ENCODE results near the gene F5.
"Not testable (repeated sequence)": the region's sequence is repeated elsewhere in the genome, so short reads cannot be mapped to it uniquely, and the experiment has no call there.

The F5 gene

GRCh38 chr1:169546087-169546995 lies 39.9 kb downstream of the F5 start:
- peak; percentile 90 for DNase-seq (ENCODE audit: low read depth, low spot score)

GRCh38 chr1:169545472-169545871 lies 40.8 kb downstream of the F5 start:
- DNase-seq (ENCODE audit: low read depth, low spot score) = no peak

DNA sequence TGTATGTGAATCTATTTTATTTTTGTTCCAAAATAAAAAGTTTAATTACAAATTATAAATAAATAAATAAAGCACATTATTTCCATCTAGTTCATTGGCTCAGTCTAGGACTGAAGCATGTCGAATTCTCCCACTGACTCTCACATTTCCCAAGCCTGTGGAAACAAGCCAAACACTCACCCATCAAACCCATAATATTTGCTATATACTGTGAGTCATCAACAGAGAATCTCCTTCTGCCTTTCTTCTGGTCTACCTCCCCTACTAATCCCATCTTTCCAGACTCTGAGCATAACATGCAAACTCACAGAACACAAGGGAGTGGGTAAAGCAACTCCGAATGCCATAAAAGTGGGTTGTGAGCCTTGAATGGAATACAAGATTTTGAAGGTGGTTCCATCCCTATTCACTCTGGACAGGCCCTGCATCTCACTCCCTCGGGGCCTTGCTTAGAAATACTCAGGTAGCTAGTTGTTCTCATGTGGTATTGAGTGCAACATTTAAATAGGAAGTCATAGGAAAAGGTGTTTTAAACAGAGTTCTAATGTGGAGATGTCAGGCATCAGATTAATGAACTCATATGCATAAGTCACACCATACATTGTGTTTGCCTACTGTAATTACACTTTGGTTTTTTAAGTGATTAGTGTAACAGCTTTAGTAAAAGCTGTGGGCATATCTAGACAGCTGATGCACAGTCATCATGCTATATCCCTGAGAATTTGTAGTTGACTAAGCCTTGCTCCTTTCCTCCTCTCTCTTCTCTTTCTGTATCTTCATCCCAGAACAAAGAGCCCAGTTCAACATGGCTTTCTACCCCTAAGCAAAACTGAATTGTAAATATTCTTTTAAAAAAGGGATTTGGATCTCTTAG lies 47.0 kb downstream of the F5 start:
- DNase-seq (ENCODE audit: low read depth, low spot score) = peak; percentile 96

GRCh38 chr1:169534653-169535052 lies 51.6 kb downstream of the F5 start:
- DNase-seq (ENCODE audit: low read depth, low spot score) = no peak

GRCh38 chr1:169533528-169534190 lies 52.6 kb downstream of the F5 start:
- DNase-seq (ENCODE audit: low read depth, low spot score) = not testable (repeated sequence)

DNA sequence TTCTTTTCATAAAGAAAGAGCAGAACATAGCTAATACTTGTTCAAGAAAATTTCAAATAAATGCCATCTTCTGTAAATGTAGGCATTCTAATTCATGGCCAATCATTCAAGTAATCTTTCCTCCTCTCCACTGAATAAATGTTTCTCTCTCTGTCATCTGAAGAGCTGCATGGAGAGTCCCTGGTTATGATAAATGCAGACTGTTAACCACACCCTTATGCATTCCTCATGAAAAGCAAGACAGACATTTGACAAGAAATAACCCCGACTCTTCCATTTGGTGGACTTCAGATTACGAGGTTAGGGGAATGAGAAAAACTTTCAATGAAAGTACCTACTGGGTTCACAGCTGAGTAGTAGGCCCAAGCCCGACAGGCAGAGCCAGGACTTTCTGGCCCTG lies 55.8 kb downstream of the F5 start:
- no peak for DNase-seq (ENCODE audit: low read depth, low spot score)

- DNase-seq (ENCODE audit: low read depth, low spot score) = peak; percentile 63
These were observed 57.1 kb downstream of the F5 start for GRCh38 chr1:169529068-169529642.

- no peak for DNase-seq (ENCODE audit: low read depth, low spot score)
These were observed 57.8 kb downstream of the F5 start for GRCh38 chr1:169528215-169529067.

DNA sequence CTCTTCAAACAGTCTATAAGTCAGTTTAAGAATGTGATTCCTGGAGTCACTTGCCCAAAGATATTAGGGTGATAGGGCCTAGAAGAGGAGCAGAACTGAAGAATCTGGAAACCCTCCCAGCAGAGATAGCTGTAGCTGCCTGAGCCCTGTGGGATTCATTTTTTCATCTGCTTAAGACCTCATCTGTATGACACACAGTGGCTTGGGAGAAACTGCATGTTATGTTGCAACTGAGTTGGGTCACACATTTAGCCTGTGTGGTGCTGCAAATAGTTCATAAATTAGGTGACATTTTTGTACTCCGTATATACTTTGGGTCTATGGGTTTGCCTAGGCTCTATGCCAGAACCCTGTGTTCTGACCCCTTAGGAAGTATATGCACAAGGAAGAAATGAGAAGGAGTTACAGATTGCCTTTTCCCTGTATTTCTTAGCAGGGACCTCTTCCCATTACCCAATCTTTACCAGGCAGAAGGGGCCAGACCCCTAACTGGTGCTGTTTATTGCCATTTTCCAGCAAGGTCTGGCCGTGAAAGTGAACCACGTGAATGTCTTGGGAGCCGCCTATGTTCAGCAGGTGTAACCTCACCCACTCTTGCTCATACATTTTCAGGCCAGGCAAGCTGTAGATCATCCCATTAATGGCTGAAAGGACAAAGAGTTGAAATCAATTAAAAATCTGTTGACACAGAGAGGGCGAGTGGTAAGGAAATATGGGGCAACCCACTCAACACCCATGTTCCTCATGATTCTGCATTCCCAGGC lies 58.6 kb downstream of the F5 start:
- no peak for DNase-seq (ENCODE audit: low read depth, low spot score)

DNA sequence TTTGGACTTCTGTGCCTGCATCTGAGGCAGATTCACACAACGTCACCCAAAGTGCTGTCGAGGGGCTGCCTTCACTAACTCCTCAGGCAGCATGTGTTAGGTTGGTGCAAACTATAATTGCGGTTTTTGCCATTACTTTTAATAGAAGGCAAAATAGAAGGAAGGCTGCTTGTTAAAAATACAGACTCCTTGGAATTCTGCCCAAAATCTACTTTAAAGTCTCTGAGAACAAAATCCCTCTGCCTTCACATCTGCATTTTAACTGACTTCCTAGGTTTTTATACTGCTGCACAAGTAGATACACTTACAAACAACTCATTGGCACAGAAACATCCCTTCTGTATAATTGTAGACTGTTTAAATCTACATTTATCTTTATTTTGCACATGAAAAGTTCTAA lies 59.3 kb downstream of the F5 start:
- DNase-seq (ENCODE audit: low read depth, low spot score) = no peak

DNA sequence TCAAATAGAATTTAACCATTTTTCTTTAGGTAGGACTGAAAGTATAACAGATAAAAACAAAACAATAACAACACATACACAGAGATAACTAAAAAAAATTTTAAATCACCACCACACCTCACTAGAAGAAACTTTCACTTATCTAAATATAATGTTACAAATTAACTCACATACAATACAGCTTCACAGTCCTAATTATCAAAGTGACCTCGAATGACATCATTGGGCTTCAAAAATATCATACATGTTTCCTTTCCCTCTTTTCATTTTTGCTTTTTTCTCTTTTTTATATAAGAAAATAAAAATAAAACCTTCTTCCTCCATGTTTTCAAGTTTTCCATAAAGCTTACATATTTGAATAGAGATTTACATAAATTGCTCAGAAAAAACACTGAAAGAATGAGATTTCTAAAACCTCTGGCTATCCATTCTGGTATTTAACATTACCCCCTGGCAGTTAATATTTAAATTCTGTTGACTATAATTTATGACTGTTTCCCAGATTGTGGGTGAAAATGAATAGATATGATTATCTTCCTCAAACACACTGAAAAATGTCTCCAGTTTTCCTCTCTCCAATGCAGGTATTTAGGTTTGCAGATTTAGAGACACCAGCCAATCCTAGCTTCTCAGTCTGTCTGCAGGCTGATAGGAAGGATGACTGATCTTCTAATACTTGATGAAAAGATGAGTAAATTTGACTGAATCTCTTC lies 60.0 kb downstream of the F5 start:
- DNase-seq (ENCODE audit: low read depth, low spot score) = no peak

GRCh38 chr1:169525391-169525790 lies 60.9 kb downstream of the F5 start:
- DNase-seq (ENCODE audit: low read depth, low spot score) = no peak

DNA sequence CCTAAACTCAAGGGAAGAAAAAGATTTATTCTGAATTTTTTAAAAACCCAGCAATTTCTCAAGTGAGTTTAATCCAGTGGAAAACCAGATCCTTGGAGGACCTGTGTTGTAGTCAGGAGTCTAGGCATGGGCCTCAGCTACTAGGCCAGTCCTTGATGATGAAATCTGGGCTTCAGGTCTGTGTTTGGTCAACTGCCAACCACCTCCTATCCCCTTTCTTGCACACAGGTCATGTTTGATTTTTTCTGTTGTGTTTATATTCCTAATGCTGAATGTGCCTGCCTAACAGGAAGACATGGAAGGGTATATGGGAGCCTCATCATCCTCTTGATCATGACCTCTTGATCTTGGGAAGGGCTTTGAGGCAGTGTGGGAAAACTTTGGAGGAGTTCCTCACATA lies 62.4 kb downstream of the F5 start:
- DNase-seq (ENCODE audit: low read depth, low spot score) = no peak

GRCh38 chr1:169521226-169521625 lies 65.1 kb downstream of the F5 start:
- no peak for DNase-seq (ENCODE audit: low read depth, low spot score)

GRCh38 chr1:169517558-169518186 lies 68.6 kb downstream of the F5 start:
- DNase-seq (ENCODE audit: low read depth, low spot score) = no peak

DNA sequence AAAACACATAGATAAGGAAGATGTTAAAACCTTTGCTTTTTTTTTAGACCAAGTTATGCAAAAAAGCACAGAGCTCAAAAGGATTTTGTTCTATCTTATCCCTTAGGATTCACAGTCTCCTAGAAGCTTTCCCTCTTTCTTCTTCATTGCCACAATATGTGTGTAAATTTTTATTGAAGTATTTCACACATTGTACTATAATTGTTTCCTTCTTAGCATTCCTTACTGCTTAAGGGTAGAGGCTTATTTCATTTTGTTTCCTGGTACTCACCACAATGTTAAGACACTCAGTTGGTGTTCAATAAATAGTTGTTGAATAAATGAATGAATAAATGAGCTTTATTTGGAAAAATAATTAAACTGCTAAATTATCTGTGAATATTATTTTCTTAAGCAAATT lies 70.6 kb downstream of the F5 start:
- DNase-seq (ENCODE audit: low read depth, low spot score) = no peak

DNA sequence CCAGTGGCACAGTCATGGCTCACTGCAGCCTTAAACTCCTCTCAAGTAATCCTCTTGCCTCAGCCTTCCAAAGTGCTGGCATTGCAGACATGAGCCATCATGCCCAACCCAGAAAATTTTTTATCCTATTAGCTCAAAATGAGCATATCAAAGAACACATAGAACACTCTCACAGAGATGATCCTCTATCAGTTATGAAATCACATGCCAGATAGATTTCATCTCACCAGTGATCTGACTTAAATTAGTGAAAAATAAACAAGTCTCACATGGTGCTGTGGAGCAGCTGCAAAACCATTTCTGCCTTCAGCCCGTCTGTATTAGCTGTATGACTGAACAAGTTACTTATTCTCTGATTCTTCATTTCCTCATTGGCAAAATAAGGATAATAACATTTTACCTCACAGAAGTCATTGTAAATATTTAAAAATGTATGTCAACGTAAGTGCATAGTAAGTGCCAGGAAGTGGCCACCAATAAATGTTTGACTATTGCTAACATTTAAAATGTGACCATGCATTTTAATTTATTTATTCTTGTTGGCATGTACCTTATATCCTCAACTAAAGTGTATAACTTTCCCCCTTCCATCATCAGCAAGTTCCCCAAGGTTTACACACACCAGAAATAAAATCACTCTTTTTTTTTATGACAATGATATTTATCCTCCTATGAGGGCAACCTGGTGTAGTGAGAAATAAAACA lies 71.6 kb downstream of the F5 start:
- DNase-seq (ENCODE audit: low read depth, low spot score) = no peak

GRCh38 chr1:169513208-169513607 lies 73.1 kb downstream of the F5 start:
- DNase-seq (ENCODE audit: low read depth, low spot score) = no peak
